Measurements from ENCODE around the gene GMCL1. TPM values are rescaled to one million over a fixed set of nuclear protein-coding genes. Genes with fewer than 3 reads are reported as not detected.

GMCL1 gene
- total and polyA plus RNA-seq, 4 donors: 6.8 to 31.1 (median 10.8) TPM

DNA sequence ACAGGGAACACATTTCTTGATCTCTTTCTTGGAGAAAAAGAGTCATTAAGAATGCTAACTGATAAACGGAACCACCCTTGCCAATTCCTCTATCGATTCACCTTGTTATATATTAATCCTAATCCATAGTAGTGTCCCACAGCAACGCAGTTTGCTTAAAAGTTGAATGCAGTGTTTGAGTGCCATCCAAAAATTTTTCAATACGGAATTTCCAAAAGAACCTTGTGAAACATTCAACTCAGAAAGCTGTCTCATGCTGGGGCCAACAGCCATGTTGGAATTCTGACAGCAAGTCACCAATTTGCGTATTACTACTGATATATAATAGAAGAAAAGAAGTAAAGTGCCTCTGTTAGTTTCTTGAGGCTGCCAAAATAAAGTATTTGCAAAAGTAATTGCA is 45.2 kb upstream of the GMCL1 start:
- no peak overlapping the region for H3K9ac ChIP-seq (ENCODE audit: insufficient read depth in 1 of 2, low read length in 2 of 2)
- peaks cover 3 to 9% (median 6%) of the 10 kb centered on the region in 5 donors for H3K4me1 ChIP-seq (ENCODE audit: control insufficient read depth in 5 of 5, insufficient read depth in 5 of 5, low read length in 5 of 5)
- no peak for TF ChIP-seq CTCF (IDR thresholded peaks at IDR 0.05; ENCODE audit: control extremely low read depth, extremely low read depth)
- H3K36me3 ChIP-seq (ENCODE audit: control insufficient read depth in 4 of 4, insufficient read depth in 4 of 4, low read length in 4 of 4): peaks cover 0 to 6% (median 3%) of the 10 kb centered on the region in 4 donors
- H3K27ac ChIP-seq (ENCODE audit: low read depth in 1 of 2, low read length in 1 of 2): no peak overlapping the region
- ATAC-seq (ENCODE audit: insufficient read depth, low FRiP score) (no peak), DNase-seq (no peak)
- no peak overlapping the region for H3K4me3 ChIP-seq
- no peaks in the 10 kb centered on the region for H3K9me3 ChIP-seq (ENCODE audit: control insufficient read depth in 4 of 4, insufficient read depth in 3 of 4, low read length in 3 of 4)
- WGBS, 2 donors: 92 to 97% methylated on average over 5 of the region's 5 CpGs
- no peaks in the 10 kb centered on the region for H3K27me3 ChIP-seq (ENCODE audit: control insufficient read depth in 3 of 3, insufficient read depth in 3 of 3, low read length in 2 of 3)

- peaks cover 0 to 7% (median 3%) of the 10 kb centered on the region in 4 donors for H3K36me3 ChIP-seq (ENCODE audit: control insufficient read depth in 4 of 4, insufficient read depth in 4 of 4, low read length in 4 of 4)
- no peaks in the 10 kb centered on the region for H3K27me3 ChIP-seq (ENCODE audit: control insufficient read depth in 3 of 3, insufficient read depth in 3 of 3, low read length in 2 of 3)
- no peak for DNase-seq
- no peaks in the 10 kb centered on the region for H3K9me3 ChIP-seq (ENCODE audit: control insufficient read depth in 4 of 4, insufficient read depth in 3 of 4, low read length in 3 of 4)
- 91 to 93% methylated on average over 2 of the region's 2 CpGs for WGBS, 2 donors
- no peak overlapping the region for H3K27ac ChIP-seq (ENCODE audit: low read depth in 1 of 2, low read length in 1 of 2)
- no peak for ATAC-seq (ENCODE audit: insufficient read depth, low FRiP score)
- peaks cover 0 to 18% (median 11%) of the 10 kb centered on the region in 5 donors for H3K4me1 ChIP-seq (ENCODE audit: control insufficient read depth in 5 of 5, insufficient read depth in 5 of 5, low read length in 5 of 5)
- H3K9ac ChIP-seq (ENCODE audit: insufficient read depth in 1 of 2, low read length in 2 of 2): no peak overlapping the region
- H3K4me3 ChIP-seq: no peak overlapping the region
- TF ChIP-seq CTCF (IDR thresholded peaks at IDR 0.05; ENCODE audit: control extremely low read depth, extremely low read depth): no peak
These were observed 44.1 kb upstream of the GMCL1 start for GRCh38 chr2:69785358-69785757.

GRCh38 chr2:69786052-69786560 is 43.4 kb upstream of the GMCL1 start:
- H3K9ac ChIP-seq (ENCODE audit: insufficient read depth in 1 of 2, low read length in 2 of 2): no peak overlapping the region
- peaks cover 0 to 7% (median 3%) of the 10 kb centered on the region in 4 donors for H3K36me3 ChIP-seq (ENCODE audit: control insufficient read depth in 4 of 4, insufficient read depth in 4 of 4, low read length in 4 of 4)

More at GRCh38 chr2:69786052-69786560, 43.4 kb upstream of the GMCL1 start:
- no peak for ATAC-seq (ENCODE audit: insufficient read depth, low FRiP score)
- TF ChIP-seq CTCF (IDR thresholded peaks at IDR 0.05; ENCODE audit: control extremely low read depth, extremely low read depth): no peak
- no peak overlapping the region for H3K4me3 ChIP-seq
- no peaks in the 10 kb centered on the region for H3K27me3 ChIP-seq (ENCODE audit: control insufficient read depth in 3 of 3, insufficient read depth in 3 of 3, low read length in 2 of 3)
- no peaks in the 10 kb centered on the region for H3K9me3 ChIP-seq (ENCODE audit: control insufficient read depth in 4 of 4, insufficient read depth in 3 of 4, low read length in 3 of 4)
- WGBS, 2 donors: 83 to 94% methylated on average over 4 of the region's 4 CpGs
- no peak overlapping the region for H3K27ac ChIP-seq (ENCODE audit: low read depth in 1 of 2, low read length in 1 of 2)
- no peak for DNase-seq
- H3K4me1 ChIP-seq (ENCODE audit: control insufficient read depth in 5 of 5, insufficient read depth in 5 of 5, low read length in 5 of 5): peaks cover 0 to 19% (median 6%) of the 10 kb centered on the region in 5 donors

All from lung (tissue), 12 donors.